NCI-H128 (cell line): ENCODE measurements around the gene PINK1.

ENCODE experiments used
- DNase-seq: peaks from one replicate; lab custom pipeline; 2025; ENCODE audit not compliant: unreplicated experiment; lab: John Stamatoyannopoulos, UW

The PINK1 gene

DNA sequence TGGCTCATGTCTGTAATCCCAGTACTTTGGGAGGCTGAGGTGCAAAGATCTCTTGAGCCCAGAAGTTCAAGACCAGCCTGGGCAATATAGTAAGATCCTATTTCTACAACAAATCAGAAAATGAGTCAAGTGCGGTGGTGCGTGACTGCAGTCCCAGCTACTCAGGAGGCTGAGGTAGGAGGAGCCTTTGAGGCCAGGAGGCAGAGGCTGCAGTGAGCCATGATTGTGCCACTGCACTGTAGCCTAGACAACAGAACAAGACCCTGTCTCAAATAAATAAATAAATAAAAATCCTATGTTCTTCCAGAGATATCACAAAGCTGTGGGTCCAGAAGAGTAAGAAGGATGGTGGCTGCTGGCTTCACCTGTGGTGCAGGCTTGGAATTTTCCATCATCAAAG, 22.3 kb upstream of the PINK1 start:
- no peak for DNase-seq

DNA sequence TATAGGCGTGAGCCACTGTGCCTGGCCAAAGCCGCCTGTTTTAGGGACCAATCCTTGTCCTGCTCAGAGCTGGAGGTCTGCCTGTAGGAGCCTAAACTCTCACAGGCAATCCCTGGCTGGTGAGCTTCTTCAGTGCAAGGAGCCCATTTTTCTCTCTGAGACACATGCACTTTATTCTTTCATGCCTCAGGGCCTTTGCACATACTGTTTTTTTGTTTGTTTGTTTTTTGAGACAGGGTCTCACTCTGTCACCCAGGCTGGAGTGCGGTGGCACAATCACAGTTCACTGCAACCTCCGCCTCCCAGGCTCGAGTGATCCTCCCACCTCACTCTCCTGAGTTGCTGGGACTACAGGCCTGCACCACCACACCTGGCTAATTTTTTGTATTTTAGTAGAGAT, 21.6 kb upstream of the PINK1 start:
- no peak for DNase-seq

DNA sequence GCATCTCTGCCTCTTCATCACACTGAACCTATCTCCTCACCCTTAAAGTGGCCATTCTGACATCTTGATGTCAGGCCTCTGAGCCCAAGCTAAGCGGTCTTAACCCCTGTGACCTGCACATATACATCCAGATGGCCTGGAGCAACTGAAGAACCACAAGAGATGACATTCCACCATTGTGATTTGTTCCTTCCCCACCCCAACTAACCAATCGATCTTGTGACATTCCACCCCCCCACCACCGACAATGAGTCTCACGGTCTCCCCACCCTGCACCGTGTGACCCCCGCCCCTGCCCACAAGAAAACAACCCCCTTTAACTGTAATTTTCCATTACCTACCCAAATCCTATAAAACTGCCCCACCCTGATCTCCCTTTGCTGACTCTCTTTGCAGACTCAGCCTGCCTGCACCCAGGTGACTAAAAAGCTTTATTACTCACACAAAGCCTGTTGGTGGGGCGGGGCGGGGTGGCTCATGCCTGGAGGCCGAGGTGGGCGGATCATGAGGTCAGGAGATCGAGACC, 21.0 kb upstream of the PINK1 start:
- DNase-seq = no peak

DNA sequence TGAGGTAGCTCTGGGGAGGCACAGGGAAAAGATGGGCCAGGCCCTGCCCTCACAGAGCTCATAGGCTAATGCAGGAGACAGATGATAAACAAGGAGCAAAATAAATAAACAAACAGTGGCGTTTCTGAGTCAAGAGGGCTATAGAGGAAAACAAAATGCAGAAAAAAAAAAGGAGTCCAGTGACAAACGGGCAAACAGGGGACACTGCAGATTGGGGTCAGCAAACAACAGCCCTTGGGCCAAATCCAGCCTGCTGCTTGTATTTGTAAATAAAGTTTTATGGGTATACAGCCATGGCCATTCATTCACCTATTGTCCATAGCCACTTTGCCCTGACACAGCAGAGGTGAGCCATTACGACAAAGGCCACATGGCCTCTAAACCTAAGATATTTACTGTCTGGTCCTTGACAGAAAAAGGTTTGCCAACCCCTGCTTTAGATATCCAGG, 19.1 kb upstream of the PINK1 start:
- no peak for DNase-seq

DNA sequence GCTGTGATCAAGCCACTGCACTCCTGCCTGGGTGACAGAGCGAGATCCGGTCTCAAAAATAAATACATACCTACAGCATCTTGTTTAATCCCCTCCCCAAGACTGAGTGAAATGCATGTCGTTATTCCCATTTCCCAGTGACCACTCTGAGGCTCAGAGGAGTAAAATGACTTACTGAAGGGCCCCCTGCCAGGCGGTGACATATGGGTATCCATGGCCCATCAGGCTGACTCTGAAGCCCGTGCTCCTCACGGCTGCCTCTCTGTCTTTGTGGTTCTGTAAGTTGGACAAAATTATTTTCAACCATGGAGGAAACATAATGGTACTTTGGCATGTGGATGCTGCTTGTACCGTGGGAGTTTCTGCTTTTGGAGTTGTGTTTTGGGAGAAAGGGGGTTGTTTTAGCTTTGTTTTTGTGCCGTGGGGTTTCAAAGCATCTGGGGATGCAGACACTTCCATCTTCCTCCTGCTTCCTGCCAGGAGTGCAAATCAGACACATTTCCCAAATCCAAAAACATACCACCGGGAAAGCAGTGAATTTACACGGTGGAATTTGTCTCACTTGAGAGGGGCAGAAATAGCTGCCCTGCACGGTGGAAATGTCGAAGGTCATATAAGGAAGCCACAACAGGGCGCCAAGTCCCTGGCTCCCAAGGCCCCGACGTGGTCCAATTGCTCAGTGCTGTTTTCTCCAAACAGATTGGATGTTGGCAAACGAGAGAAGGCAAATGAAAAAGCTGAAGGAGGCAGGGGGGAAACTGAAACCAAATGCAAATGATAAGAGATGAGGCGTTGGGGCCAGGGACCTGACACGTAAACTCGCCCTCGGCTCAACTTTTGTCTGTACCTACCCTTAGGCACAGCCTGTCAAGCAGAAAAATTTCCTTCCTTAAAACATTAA, 17.1 kb upstream of the PINK1 start:
- DNase-seq = no peak

DNA sequence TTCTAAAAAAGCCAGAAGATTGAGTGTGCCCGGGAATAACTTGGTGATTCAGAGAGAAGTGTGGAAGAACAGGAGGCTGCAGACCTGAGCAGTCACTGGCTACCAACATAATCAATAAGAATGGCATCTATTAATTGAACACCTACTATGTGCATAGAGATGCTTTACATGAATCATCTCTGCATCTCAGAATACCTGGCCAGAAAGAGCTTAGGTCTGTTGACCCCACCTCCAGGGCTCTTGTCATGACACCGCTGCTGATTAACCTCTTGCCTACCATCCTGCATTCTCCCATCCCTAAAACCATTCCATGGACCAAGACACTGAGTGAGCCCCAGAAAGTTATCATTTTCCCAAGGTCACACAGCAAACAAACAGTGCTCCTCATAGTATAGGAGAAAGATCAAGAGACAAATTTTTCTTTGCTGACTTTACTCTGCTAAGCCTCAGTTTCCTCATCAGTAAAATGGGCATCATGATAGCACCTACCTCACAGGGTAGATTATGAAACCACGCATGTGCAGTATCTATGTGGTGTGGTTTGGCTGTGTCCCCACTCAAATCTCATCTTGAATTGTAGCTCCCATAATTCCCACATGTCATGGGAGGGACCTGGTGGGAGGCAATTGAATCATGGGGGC, 16.3 kb upstream of the PINK1 start:
- no peak for DNase-seq

DNA sequence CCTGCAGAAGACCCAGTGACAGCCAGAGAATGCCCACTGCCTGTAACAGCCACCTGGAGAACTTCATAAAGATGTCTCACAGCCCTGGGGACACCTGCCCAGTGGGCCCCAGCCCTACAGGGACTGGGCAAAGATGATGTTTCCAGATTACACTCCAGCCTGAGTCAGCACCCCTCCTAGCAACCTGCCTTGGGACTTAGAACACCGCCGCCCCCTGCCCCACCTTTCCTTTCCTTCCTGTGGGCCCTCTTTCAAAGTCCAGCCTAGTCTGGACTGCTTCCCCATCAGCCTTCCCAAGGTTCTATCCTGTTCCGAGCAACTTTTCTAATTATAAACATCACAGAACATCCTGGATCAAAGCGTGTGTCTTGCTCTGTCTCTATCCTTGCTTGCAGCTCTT, 14.7 kb upstream of the PINK1 start:
- no peak for DNase-seq

DNA sequence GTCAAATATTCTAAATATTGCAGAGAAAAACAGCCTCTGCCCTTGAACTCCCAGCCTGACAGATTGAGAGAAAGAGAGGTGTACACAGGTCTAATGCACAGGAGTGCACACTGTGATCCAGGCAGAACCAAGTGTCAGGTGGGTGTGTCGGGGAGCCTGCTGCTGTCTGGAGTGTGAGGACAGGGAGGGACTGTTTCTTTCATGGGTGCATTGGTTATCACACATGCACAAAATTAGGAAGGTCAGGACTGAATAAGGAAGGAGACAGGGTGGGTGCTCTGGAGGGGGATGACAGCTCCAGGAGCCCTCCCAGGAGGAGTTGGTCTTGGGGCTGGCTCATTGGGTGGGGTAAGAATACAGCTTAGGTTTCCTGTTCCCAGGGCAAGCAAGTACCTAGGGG, 13.3 kb upstream of the PINK1 start:
- DNase-seq = no peak

DNA sequence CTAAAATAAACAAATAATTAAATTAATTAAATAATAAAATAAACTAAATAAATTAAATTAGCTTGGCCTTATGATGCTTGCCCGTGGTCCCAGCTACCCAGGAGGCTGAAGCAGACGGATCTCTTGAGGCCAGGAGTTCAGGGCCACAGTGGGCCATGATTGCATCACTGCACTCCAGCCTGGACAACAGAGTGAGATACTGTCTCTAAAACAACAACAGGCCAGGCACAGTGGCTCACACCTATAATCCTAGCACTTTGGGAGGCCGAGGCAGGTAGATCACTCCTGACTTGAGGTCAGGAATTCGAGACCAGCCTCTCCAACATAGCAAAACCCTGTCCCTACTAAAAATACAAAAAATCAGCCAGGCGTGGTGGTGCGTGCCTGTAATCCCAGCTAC, 12.2 kb upstream of the PINK1 start:
- no peak for DNase-seq

DNA sequence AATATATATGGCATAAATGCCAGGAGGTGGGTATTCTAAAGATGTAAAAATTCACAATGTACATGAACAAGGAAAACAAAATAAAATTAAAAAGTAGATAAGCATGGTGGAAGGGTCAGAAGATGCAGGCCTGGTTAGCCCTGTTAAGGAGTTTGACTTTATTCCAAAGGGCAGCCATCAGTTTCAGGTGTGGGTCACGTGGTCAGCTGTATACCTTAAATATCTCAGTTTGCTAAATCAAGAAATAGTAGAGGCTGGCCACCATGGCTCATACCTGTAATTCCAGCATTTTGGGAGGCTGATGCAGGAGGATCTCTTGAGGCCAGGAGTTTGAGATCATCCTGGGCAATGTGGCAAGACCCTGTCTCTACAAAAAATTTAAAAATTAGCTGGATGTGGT, 8.5 kb upstream of the PINK1 start:
- no peak for DNase-seq

DNA sequence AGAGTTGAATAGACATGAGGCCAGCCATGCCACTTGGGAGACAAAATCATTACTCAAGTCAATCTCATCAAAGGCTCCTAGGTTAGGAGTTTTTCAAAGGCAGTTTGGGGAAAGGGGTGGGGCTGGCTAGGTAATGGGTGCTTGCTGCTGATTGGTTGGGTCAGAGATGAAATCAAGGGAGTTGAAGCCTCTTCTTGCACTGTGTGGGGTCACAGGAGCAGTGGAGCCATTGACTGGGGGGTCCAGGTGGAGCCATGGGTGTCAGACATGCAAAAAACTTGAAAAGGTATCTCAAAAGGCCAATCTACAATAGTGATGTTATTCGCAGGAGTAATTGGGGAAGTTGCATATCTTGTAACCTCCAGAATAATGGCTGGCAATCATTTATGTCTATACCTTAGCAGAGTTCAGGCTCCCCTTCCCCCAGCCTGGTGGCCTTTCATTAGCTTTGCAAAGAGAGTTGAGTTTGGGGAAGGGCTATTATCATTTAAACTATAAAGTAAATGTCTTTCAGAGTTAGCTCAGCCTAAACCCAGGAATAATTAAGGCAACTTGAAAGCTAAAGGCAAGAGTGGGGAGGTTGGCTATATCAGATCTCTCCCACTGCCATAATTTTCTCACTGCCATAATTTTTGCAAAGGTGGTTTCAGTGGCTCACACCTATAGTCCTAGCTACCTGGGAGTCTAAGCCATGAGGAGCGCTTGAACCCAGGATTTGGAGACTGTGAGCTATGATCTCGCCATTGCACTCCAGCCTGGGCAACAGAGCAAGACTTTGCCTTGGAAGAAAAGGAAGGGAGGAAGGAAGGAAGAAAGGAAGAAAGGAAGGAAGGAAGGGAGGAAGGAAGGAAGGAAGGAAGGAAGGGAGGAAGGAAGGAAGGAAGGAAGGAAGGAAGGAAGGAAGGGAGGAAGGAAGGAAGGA, 7.8 kb upstream of the PINK1 start:
- DNase-seq = no peak

DNA sequence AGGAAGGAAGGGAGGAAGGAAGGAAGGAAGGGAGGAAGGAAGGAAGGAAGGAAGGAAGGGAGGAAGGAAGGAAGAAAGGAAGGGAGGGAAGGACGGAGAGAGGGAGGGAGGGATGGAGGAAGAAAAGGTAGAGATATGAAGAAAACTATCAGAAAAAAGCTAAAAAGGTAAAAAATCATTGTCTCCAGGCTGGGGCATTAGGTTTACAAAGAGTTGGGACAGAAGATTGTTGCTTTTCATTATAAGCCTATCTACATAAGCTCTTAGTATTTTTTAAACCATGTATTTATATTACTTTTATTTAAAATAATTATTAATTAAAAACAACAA, 7.2 kb upstream of the PINK1 start:
- no peak for DNase-seq

DNA sequence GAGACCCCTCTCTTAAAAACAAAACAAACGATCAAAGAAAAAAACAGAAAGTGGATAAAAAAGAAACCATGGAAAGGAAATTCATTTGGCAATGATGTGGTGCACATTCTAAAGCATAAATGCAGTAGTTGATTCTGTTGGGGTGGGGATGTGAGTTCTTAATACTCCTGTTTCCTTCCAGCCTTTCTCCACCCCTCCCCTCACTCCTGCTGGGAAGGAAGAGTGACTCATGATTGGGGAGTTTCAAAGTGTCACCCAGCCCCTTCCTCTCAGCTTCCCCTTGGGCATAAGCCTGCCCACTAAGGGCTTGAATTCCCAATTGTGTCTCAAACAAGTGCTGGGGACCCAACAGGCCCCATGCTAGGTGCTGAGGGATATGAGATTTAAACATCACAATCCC, 6.7 kb upstream of the PINK1 start:
- no peak for DNase-seq

DNA sequence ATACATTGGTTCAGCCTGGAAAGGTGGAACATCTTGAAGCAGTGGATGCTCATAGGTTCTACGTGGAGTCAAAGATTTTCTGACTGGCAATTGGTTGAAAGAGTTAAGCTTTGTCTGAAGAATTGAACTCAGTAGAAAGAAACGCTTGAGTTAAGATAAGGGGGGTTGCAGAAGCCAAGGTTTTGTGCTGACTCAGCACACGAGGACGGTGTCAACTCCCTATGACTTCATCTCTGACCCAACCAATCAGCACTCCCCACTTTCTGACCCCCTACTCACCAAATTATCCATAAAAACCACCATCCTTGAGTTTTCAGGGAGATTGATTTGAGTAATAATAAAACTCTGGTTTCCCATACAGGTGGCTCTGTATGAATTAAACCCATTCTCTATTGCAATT, 2.5 kb upstream of the PINK1 start:
- no peak for DNase-seq

DNA sequence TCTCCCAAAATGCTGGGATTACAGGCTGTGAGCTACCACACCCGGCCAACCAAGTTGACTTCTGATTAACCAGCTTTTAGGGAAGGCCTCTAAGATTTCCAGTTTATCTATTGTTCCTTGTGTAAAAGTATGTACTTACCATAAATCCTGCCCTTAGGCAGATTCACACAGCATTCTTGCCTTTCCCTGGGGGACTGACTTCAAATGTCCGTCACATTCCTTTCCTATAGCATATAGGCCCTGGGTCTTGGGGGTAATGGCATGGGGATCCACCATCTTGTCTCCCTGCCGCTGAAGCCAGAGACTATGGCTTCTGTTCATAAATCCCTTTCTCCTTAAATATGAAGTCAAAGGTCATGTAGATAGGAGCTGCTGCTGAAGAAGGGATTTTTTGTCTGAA, 872 bp upstream of the PINK1 start:
- DNase-seq = no peak

DNA sequence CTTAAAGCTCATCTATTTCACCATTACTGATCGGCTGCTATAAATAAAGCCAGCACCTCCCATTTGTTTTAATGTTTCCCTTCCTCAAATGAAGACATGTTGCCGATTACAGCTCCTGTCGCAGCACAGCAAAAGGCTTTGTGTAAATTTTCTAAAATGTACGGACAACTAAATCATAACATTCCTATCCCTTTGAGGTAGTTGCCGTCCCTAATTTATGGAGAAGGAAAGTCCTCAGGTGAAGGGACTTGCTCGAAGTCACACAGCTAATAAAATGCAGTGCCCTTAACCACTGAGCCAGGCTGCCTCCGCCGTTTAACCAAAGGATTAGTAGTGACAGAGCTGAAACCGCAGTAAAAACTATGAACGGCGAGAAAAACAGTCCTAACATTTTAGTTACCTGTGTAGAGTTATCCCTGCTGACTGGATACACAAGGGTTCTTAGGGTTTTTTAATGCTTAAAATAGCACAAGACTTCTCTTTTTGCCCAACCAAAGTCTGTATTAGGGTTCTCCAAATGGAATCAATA, 871 bp downstream of the PINK1 start:
- DNase-seq = no peak

DNA sequence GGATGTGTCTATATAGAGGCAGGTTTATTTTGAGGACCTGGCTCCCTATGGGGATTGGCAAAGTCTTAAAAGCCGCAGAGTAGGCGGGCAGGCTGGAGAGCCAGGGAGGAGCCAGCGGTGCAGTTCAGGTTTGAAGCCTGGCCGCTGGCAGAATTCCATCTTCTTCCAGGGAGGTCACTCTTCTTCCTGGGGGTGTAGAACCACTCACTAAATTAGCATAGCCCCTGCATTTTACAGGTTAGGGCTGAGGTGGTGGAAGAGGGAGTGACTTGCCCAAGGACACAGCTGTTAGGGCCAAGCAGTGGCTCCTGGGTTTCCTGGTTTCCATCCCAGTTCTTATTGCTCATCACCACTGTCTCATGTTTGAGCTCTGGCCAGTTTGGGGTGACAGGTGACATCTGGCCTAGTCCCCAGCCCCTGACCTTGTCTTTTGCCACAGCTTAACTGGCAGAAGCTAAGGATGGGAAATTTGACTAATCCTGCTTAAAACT, 1.4 kb downstream of the PINK1 start:
- DNase-seq = peak; percentile 77

DNA sequence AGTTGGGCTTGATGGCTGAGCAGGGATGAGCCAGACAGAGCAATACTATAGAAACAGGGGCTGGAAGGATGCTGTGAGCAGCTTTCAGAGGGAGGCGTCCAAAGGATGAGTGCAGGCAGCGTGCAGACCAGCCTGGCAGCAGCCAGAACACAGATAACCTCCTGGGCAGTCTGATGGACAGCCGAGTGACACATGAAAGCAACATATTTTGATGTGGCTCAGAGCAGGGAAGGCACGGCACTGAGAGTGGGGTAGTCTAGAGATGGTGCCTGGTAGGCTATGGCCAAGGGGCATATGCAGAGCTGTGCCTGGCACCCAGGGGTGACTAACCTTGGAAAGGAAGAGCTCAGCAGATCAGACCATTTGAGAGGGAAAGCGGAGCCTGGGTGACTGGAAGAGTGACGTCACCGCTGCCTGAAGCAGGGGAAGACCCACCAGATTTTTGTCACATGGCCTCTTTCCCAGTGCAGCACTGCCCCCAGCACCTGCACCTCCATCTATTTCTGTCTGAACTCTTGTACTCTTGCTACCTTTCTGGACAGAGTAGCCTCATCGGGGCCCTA, 3.6 kb downstream of the PINK1 start:
- no peak for DNase-seq

DNA sequence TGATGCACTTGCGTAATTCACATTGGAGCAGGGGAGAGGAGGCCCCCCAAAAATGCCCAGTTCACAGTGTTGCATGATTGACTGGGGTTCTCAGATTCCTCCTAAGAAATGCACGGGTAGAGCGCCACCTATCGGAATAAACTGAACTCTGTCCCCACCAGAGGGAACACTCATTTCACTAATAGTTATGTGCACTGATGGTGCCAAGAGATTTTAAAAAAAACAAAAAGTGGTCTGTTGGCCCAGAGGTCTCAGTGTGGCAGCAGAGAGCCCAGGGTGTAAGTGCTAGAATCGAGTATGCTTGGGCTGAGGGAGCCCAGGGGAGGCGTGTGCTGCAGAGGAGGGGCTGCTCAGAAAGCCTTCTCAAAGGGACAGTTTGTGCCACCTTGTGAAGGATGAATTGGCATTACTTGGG, 6.9 kb downstream of the PINK1 start:
- DNase-seq = peak; percentile 14

DNA sequence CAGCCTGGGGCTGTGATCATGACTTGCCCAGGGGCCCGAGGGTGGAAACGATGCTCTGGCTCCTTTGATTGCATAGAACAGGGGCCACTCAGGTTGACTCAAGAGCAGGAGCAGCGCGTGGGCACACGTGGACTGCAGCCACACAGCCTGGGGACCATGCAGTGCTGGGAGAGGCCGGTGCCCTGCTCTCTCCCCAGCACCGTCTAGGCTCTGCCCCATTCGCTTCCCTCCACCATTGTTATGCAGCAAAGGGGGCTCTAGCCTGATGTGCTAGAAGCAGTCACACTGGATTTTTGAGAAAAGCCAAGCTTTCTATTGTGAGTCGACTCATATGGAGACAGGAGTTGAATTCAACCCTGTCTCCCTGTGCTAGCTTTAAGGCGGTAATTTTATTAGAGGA, 8.7 kb downstream of the PINK1 start:
- DNase-seq = no peak

DNA sequence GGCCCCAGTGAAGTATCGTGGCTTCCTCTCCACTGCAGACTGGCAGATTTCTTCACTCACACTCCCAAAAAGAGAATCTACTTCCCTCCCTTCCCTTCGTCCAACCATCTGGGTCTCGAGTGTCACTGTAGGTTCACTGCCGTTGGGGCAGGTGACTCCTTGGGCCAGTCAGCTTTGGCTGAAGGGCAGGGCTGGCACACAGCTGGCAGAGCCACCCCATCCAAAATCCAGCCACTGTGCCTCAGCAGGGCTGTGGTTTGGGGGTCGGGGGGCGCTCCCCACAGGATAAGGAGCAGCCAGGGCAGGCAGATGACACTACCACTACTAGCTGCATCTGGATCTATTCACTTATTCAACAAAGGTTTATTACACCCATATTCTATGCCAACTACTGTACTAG, 9.8 kb downstream of the PINK1 start:
- no peak for DNase-seq
